ENCODE results near the gene ABL1.

ABL1 gene

DNA sequence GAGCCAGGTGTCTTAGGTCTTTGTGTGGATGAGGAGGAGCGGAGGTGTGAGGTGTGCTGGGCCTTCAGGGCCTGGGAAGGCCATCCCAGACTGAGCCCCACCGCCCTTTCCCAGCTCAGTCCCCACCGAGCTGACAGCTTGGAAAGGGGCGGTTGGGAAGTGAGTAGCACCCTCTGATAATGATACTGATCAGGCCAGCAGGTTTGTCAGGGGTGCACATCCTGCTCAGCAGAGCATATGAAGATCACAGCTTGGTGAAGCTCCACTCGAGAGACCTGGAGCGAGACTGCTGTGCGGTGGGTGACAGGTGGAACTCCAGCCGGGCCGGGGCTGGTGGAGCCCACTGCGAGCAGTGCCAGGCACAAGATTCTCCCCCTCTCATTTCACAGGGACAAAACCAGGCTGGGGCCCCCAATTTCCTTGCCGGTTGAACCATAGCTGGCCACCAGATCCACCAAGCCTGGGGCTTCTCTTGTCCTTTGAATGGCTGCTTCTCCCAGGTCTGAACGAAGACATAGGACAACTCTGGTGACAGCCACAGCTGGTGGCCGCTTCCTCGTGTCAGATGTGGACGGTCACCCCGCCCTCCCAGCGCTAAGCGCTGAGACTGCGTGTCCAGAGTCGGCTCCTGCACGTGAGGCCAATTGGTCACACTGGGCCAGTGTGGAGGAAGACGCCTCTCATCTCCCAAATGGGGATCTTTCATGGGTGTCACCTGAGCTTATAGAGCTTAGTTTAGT lies 53.3 kb downstream of the ABL1 start:
- H3K9me2 ChIP-seq (replicated peaks; ENCODE audit: insufficient read depth, low read length) = no peaks in the 10 kb centered on the region
- no peak overlapping the region for H3K4me3 ChIP-seq (ENCODE audit: low read length)
- H3K9me3 ChIP-seq (replicated peaks; ENCODE audit: insufficient read depth, low read length) = no peaks in the 10 kb centered on the region
- no peaks in the 10 kb centered on the region for H3K4me1 ChIP-seq (ENCODE audit: low read length)
- H3K27me3 ChIP-seq (replicated peaks; ENCODE audit: insufficient read depth, low read length) = no peaks in the 10 kb centered on the region
- H3K9ac ChIP-seq (ENCODE audit: low read length) = no peak overlapping the region
- H3K79me2 ChIP-seq (ENCODE audit: low read length) = no peaks in the 10 kb centered on the region
- no peak overlapping the region for H3K27ac ChIP-seq (ENCODE audit: low read length)
- no peak for TF ChIP-seq EZH2phosphoT487 (IDR thresholded peaks at IDR 0.05; ENCODE audit: low read length)
- TF ChIP-seq, protein P1, sequence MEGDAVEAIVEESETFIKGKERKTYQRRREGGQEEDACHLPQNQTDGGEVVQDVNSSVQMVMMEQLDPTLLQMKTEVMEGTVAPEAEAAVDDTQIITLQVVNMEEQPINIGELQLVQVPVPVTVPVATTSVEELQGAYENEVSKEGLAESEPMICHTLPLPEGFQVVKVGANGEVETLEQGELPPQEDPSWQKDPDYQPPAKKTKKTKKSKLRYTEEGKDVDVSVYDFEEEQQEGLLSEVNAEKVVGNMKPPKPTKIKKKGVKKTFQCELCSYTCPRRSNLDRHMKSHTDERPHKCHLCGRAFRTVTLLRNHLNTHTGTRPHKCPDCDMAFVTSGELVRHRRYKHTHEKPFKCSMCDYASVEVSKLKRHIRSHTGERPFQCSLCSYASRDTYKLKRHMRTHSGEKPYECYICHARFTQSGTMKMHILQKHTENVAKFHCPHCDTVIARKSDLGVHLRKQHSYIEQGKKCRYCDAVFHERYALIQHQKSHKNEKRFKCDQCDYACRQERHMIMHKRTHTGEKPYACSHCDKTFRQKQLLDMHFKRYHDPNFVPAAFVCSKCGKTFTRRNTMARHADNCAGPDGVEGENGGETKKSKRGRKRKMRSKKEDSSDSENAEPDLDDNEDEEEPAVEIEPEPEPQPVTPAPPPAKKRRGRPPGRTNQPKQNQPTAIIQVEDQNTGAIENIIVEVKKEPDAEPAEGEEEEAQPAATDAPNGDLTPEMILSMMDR (IDR thresholded peaks at IDR 0.05; ENCODE audit: low read length) = no peak
- no peak for TF ChIP-seq EZH2 (optimal IDR thresholded peaks at IDR 0.05; ENCODE audit: low read depth, low read length)
- no peaks in the 10 kb centered on the region for H4K20me1 ChIP-seq (ENCODE audit: insufficient read depth, low read length)
- H3K4me2 ChIP-seq (ENCODE audit: low read depth, low read length) = no peak overlapping the region
- no peaks in the 10 kb centered on the region for H3K36me3 ChIP-seq (replicated peaks; ENCODE audit: insufficient read depth, low read length)
- no peak for DNase-seq
- no peaks in the 10 kb centered on the region for H3F3A ChIP-seq (ENCODE audit: insufficient read depth, low read length)
- H2AFZ ChIP-seq (ENCODE audit: low read length) = no peak overlapping the region

DNA sequence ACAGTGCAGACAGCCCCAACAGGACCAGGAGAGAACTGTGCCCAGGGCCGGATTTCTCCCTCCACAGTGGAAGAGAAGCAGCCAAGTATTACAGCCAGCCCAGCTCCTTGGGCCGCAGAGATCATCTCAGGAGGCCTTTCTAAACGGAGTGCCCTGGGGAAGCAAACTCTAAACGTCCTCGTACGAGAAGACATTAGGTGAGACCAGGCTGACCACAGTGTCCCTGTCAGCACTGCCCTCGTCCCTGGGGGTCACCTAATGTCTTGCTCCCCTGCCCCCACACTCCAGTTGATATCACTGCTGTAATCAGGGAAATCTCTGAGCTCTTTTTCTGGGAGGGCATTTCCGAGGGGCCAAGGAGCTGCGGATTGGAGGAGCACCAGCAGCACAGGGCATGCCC lies 55.1 kb downstream of the ABL1 start:
- no peaks in the 10 kb centered on the region for H3K79me2 ChIP-seq (ENCODE audit: low read length)
- H2AFZ ChIP-seq (ENCODE audit: low read length) = no peak overlapping the region
- H3K27me3 ChIP-seq (replicated peaks; ENCODE audit: insufficient read depth, low read length) = no peaks in the 10 kb centered on the region; the same call in 1 of the 2 replicates
- no peak overlapping the region for H3K4me2 ChIP-seq (ENCODE audit: low read depth, low read length)
- H4K20me1 ChIP-seq (ENCODE audit: insufficient read depth, low read length) = no peaks in the 10 kb centered on the region; the same call in 1 of the 2 replicates
- H3K9me3 ChIP-seq (replicated peaks; ENCODE audit: insufficient read depth, low read length) = no peaks in the 10 kb centered on the region
- no peaks in the 10 kb centered on the region for H3K4me1 ChIP-seq (ENCODE audit: low read length)
- TF ChIP-seq EZH2 (optimal IDR thresholded peaks at IDR 0.05; ENCODE audit: low read depth, low read length) (no peak), EZH2phosphoT487 (IDR thresholded peaks at IDR 0.05; ENCODE audit: low read length) (no peak)
- TF ChIP-seq, protein P1 (IDR thresholded peaks at IDR 0.05; ENCODE audit: low read length) = no peak
- H3F3A ChIP-seq (ENCODE audit: insufficient read depth, low read length) = no peaks in the 10 kb centered on the region
- DNase-seq = no peak
- no peak overlapping the region for H3K4me3 ChIP-seq (ENCODE audit: low read length)
- no peak overlapping the region for H3K27ac ChIP-seq (ENCODE audit: low read length)
- no peaks in the 10 kb centered on the region for H3K9me2 ChIP-seq (replicated peaks; ENCODE audit: insufficient read depth, low read length)
- H3K9ac ChIP-seq (ENCODE audit: low read length) = no peak overlapping the region
- H3K36me3 ChIP-seq (replicated peaks; ENCODE audit: insufficient read depth, low read length) = no peaks in the 10 kb centered on the region

DNA sequence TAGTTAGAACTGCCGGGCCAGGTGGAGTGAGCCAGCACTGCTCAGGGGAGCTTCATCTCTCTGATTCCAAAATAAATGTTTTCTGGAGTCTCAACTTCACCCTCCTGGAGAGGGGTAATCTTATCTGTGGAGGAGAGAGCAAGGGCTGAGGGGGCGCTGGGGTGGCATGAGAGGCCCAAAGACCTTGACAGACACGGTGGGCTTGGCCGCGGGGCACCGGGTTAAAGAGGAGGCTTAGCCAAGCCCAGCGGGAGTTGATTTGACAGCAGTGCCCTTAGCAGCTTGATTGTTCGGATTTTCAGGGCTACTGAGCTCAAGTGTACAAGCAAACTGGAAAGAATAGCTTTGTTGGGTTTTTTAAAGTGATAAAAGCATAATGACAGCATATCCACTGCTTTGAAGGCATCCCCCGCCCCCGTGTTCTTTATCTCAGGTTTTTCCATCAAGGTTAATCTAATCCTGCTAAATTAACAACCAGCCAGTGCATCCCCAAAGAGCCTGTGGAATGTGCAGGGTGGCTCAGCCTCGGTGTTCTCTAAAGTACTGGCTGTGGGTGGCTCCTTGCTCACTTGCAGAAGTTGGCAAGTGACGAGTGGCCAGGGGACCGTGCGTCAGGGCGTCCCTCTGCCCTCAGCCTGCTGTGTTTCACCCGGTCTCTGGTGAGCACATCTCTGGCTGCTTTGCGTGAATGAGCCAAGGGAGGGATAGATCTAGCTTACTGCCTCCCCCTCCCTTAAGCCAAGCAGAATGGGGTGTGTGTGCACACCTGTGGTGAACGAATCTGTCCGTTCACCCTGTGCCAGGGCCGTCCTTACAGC lies 56.0 kb downstream of the ABL1 start:
- Histone ChIP-seq H2AFZ (ENCODE audit: low read length) (no peak overlapping the region), H3K4me1 (ENCODE audit: low read length) (no peaks in the 10 kb centered on the region), H3K27ac (ENCODE audit: low read length) (no peak overlapping the region), H3F3A (ENCODE audit: insufficient read depth, low read length) (no peaks in the 10 kb centered on the region), H3K4me3 (ENCODE audit: low read length) (no peak overlapping the region), H3K79me2 (ENCODE audit: low read length) (no peaks in the 10 kb centered on the region), H3K36me3 (replicated peaks; ENCODE audit: insufficient read depth, low read length) (no peaks in the 10 kb centered on the region), H3K4me2 (ENCODE audit: low read depth, low read length) (no peak overlapping the region), H3K27me3 (replicated peaks; ENCODE audit: insufficient read depth, low read length) (peaks cover 6% of the 10 kb centered on the region; the same call in 1 of the 2 replicates), H3K9me2 (replicated peaks; ENCODE audit: insufficient read depth, low read length) (no peaks in the 10 kb centered on the region), H3K9ac (ENCODE audit: low read length) (no peak overlapping the region), H4K20me1 (ENCODE audit: insufficient read depth, low read length) (no peaks in the 10 kb centered on the region; the same call in 1 of the 2 replicates), H3K9me3 (replicated peaks; ENCODE audit: insufficient read depth, low read length) (no peaks in the 10 kb centered on the region)
- TF ChIP-seq, protein P1 (IDR thresholded peaks at IDR 0.05; ENCODE audit: low read length) = no peak
- no peak for TF ChIP-seq EZH2 (optimal IDR thresholded peaks at IDR 0.05; ENCODE audit: low read depth, low read length)
- no peak for TF ChIP-seq EZH2phosphoT487 (IDR thresholded peaks at IDR 0.05; ENCODE audit: low read length)
- DNase-seq = no peak
